Measurements from ENCODE around the gene JDP2. TPM values are rescaled to one million over a fixed set of nuclear protein-coding genes. Genes with fewer than 3 reads are reported as not detected.

Gene JDP2
- total RNA-seq, 1 experiment from 2014 or later, result 22.8 TPM

GRCh38 chr14:75411214-75411540, 16.6 kb upstream of the JDP2 start:
- H3K4me2 ChIP-seq (ENCODE audit: insufficient read depth, insufficient read length, low read length), result no peak overlapping the region
- H4K8ac ChIP-seq (replicated peaks; ENCODE audit: insufficient read length, low read depth, low read length), result no peak overlapping the region
- H3T11ph ChIP-seq (ENCODE audit: low read length), result no peak overlapping the region
- no peak for DNase-seq
- H2BK12ac ChIP-seq (ENCODE audit: insufficient read length, low read depth, low read length), result no peak overlapping the region
- no peak overlapping the region for H3K9ac ChIP-seq (ENCODE audit: extremely low read depth, insufficient read length, low read length)
- no peak overlapping the region for H2BK20ac ChIP-seq (ENCODE audit: low read depth, low read length, poor library complexity, severe bottlenecking)
- no peak overlapping the region for H2AFZ ChIP-seq (ENCODE audit: low read length)
- H3K56ac ChIP-seq (ENCODE audit: insufficient read length, low read depth, low read length), result no peak overlapping the region
- H4K91ac ChIP-seq (ENCODE audit: insufficient read length, low read depth, low read length), result no peak overlapping the region
- Mint-ChIP-seq H3K9me3 (0 out of 5 replicates have a peak, but pooled peaks cover 0 to 3% of the 10 kb centered on the region in 2 experiments), H3K36me3 (ENCODE audit: insufficient read depth in 1 of 3, low read depth in 3 of 3) (no peaks in the 10 kb centered on the region; a peak in 1 of 7 replicates), H3K27ac (0 out of 7 replicates have a peak overlapping the region, but pooled peaks of 1 of the 3 experiments have one; percentile 27), H3K4me3 (peak overlapping the region in 1 of 2 experiments; percentile 7; a peak in 1 of 5 replicates), H3K4me1 (peaks cover 37 to 38% of the 10 kb centered on the region in 2 experiments), H3K27me3 (ENCODE audit: low read depth) (no peaks in the 10 kb centered on the region; the same call in 1 of the 2 replicates)
- H3K23ac ChIP-seq (ENCODE audit: insufficient read length, low read depth, low read length), result no peak overlapping the region
- no peak overlapping the region for H2BK5ac ChIP-seq (ENCODE audit: insufficient read length, low read length)
- H3K79me1 ChIP-seq (ENCODE audit: insufficient read depth, low read depth, low read length, poor library complexity, severe bottlenecking), result no peaks in the 10 kb centered on the region
- H3K9me3 ChIP-seq (ENCODE audit: control insufficient read depth, low read depth, low read length), result no peaks in the 10 kb centered on the region
- no peaks in the 10 kb centered on the region for H3K79me2 ChIP-seq (ENCODE audit: insufficient read depth, low read length)
- H2BK15ac ChIP-seq (ENCODE audit: low read depth, low read length), result 0 out of 2 replicates have a peak overlapping the region, but pooled peaks have one; percentile 2
- H2AK5ac ChIP-seq (ENCODE audit: insufficient read length, low read length), result no peak overlapping the region
- no peak overlapping the region for H3K4ac ChIP-seq (ENCODE audit: low read depth, low read length)
- H2BK120ac ChIP-seq (ENCODE audit: low read depth, low read length, poor library complexity, severe bottlenecking), result peak overlapping the region; percentile 5
- H4K5ac ChIP-seq (ENCODE audit: insufficient read length, low read depth, low read length), result no peak overlapping the region
- peak overlapping the region; percentile 61 for H3K18ac ChIP-seq (ENCODE audit: insufficient read length, low read depth, low read length)
- peaks cover 5% of the 10 kb centered on the region; the same call in 1 of the 2 replicates for H3K4me1 ChIP-seq (ENCODE audit: insufficient read depth, low read length)
- H3K14ac ChIP-seq (ENCODE audit: insufficient read depth, low read length), result no peak overlapping the region
- TF ChIP-seq, protein P1, sequence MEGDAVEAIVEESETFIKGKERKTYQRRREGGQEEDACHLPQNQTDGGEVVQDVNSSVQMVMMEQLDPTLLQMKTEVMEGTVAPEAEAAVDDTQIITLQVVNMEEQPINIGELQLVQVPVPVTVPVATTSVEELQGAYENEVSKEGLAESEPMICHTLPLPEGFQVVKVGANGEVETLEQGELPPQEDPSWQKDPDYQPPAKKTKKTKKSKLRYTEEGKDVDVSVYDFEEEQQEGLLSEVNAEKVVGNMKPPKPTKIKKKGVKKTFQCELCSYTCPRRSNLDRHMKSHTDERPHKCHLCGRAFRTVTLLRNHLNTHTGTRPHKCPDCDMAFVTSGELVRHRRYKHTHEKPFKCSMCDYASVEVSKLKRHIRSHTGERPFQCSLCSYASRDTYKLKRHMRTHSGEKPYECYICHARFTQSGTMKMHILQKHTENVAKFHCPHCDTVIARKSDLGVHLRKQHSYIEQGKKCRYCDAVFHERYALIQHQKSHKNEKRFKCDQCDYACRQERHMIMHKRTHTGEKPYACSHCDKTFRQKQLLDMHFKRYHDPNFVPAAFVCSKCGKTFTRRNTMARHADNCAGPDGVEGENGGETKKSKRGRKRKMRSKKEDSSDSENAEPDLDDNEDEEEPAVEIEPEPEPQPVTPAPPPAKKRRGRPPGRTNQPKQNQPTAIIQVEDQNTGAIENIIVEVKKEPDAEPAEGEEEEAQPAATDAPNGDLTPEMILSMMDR (conservative IDR thresholded peaks at IDR 0.05), result no peak
- H3K23me2 ChIP-seq (ENCODE audit: insufficient read length, low read depth, low read length, poor library complexity, severe bottlenecking), result no peaks in the 10 kb centered on the region
- H3K27ac ChIP-seq (ENCODE audit: insufficient read length, low read depth, low read length), result no peak overlapping the region
- H3K27me3 ChIP-seq (ENCODE audit: insufficient read depth, low read length), result no peaks in the 10 kb centered on the region
- no CpG with 5 or more reads among the region's 6 CpGs for WGBS (ENCODE audit: extremely low coverage, insufficient read length, low lambda C conversion rate)
- no peaks in the 10 kb centered on the region for H4K20me1 ChIP-seq (ENCODE audit: control insufficient read depth, insufficient read depth, insufficient read length)
